A204.1 (cell line): ENCODE results near the gene SIGLEC11.
"Not testable (repeated sequence)": the region's sequence is repeated elsewhere in the genome, so short reads cannot be mapped to it uniquely, and the experiment has no call there.

Experiments
- FAIRE-seq: peaks from 2 replicates; lab custom pipeline; 2012; peaks lifted over from hg19 to GRCh38; lab: Jason Lieb, UNC

Gene SIGLEC11, protein sequence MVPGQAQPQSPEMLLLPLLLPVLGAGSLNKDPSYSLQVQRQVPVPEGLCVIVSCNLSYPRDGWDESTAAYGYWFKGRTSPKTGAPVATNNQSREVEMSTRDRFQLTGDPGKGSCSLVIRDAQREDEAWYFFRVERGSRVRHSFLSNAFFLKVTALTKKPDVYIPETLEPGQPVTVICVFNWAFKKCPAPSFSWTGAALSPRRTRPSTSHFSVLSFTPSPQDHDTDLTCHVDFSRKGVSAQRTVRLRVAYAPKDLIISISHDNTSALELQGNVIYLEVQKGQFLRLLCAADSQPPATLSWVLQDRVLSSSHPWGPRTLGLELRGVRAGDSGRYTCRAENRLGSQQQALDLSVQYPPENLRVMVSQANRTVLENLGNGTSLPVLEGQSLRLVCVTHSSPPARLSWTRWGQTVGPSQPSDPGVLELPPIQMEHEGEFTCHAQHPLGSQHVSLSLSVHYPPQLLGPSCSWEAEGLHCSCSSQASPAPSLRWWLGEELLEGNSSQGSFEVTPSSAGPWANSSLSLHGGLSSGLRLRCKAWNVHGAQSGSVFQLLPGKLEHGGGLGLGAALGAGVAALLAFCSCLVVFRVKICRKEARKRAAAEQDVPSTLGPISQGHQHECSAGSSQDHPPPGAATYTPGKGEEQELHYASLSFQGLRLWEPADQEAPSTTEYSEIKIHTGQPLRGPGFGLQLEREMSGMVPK

DNA sequence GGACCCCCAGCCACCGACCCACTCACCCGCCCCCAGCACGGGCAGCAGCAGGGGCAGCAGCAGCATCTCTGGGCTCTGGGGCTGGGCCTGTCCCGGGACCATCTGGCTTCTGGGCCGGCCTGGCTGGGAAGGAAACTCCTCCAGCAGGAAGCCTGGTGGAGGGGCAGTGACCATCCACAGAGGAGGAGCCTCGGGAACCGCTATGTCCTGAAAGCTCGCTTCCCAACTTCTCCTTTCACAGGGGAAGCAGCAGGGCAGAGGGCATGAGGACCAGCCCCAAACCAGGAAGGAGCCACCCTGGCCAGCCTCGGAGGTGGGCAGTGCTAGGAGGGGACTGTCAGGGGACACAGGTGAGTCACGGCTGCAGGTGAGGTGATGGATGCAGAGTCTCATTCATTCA, at the start of gene SIGLEC11:
Gene SIGLEC11, minus strand, starts transcription at position 193 of the 400 bp plus-strand sequence. Its CDS starts 91 bp downstream, at position 102.
- not testable (repeated sequence) for FAIRE-seq

DNA sequence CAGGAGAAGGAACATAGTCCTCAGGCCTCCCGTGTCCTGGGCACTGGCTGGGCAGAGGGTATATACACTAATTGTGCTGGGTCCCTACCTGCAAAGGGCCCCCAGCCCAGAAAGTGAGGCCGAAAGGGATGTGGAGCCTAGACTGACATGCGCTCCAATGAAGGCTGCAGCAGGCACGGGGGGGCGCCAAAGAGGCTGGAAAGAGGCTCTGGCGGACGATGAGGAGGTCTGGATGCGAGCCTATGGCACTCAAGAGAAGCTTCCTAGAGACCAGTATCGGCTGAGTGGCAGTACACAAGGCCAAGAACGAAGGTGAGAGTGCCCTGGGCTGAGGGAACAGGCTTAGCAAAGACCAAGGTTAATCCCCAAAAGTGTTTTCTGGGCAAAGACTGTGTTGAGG, 47.6 kb upstream of the SIGLEC11 start:
- no peak for FAIRE-seq

DNA sequence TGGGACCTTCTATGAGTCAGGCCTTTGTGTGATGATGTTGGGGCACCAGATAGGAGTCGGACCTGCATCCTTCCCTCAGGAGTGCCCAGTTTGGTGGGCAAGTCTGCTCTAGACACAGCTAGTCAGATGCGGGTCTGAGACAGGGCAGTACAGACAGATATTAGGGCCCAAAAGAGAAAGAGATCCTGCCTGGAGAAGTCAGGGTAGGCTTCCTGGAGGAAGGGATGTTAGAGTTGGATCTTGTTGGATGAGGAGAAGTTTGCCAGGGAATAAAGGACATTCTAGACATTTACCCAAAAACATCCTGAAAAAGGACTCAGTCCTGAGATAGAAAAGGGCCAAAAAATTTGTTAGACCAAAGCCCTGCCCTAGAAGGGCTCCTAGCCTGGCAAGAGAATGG, 47.0 kb upstream of the SIGLEC11 start:
- FAIRE-seq: no peak

DNA sequence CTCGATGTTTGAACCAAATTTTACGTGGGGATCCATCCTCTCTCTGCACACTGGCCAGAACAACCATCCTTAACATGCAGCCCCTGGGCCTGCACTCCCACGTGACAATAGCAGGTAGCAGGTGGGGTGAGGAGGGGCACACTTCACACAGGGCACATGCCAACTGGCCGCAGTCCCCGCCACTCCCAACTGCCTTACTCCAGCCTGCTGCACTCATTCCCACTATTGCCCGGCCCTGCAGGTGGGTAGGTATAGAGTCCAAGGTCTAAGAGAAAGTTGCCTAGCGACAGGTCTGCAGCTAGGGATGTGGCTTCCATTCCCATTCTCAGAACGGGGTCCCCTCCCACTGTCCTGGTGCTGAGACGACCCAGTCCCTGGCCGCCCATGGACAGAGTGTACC, 46.2 kb upstream of the SIGLEC11 start:
- FAIRE-seq: no peak

DNA sequence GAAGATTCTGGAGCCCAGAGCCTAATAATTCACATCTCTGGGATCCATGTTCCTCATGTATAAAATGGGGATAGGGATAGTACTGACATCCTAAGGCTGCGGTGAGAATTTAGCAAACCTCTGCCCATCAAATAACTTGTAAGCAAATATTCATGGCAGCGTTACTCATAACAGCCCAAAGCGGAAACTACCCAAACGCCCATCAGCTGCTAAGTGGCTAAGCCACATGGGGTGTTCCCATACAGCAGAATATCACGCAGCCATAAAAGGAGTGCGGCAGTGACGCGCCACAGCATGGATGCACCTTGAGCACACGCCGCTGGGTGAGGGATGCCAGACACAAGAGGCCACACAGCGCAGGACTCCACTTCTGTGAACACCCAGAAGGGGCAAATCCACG, 44.5 kb upstream of the SIGLEC11 start:
- no peak for FAIRE-seq

DNA sequence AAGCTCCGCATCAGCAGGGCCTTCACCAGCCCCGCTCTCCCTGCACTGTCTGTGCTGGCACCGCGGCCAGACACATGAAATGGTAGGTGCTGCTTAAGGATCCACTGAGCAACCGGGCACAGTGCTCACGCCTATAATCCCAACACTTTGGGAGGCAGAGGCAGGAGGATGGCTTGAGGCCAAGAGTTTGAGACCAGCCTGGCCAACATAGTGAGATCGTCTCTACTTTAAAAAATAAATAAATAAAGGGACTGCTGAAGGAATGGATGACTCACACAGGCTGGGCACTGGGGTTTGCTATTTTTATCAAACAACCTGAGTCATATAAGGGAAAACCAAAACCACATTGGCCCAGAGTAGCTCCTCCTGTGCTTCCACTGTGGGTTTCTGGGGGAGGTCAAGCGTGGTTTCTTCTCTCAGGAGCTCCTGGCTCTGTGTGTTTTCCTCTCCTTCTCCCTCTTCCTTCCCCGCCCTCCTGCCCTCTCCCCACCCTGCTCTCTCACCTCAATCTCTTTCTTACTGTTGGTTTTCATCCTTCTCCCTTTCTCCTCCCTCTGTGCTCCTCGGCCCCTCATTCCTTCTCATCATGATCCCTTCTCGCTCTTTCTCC, 42.9 kb upstream of the SIGLEC11 start:
- no peak for FAIRE-seq

DNA sequence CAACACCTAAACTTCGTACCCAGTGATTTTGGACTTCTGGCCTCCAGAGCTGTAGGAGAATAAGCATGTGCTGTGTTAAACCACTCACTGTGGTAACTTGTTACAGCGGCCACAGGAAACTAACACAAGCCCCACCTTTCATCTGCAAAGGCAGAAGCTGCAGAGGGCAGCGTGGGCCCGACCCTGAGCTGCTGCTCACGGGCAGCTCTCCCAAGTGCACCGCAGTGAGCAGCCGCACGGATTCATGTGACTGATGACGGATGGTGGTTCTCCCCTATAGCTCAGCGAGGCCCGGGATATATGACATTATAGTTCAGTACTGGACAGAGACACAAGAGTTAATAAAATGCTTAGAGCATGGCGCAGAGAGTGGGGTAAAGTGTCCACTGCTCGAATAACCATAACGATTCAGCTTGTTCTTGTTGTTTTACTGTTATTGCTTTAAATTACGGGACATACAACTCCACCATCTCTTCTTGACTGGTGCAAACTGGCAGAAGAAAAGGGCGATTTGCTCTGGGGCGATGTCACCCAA, 42.3 kb upstream of the SIGLEC11 start:
- FAIRE-seq: no peak

DNA sequence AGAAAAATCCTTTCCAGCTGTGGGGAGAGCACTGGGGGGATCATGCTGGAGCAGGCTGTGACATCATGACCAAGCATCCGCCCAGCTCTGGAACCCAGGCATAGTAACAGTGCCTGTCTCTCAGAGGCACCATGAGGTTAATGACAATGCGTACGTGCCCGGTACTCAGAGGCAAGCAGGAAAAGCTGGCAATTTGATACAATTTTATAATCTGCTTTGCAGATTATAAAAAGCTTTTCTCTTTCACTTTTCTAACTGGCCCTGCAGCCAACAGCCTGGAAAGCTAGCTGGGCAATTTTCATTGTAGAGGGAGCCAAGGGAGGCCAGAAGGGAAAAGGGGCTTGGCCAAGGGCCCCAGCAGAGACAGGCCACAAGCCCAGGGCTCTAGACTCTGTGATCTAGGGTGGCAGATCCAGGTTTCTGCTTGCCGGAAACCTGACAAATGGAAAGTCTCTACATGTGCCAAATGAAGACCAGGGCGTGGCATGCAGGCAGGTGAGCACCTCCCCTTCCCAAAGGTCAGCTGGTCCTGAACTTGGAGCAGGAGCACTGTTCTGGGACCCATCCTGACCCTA, 41.5 kb upstream of the SIGLEC11 start:
- no peak for FAIRE-seq

DNA sequence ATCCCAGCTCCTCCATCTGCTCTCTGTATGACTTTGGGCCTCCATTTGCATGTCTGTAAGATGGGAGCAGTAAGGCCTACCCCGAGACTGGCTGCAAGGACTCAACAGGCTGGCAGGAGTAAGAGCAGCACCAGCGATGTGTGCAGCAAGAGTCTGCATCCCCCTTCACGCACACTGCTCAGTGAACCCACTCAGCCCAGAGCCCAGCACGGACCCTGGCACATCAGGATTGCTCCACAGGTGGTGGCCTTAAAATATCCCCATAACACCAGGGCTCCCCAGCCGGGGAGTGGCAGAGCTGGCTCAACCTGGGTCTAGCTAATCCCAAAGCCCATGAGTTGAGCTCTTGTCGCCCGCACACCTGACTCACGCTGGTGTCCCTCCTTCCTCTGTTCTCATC, 40.8 kb upstream of the SIGLEC11 start:
- no peak for FAIRE-seq

DNA sequence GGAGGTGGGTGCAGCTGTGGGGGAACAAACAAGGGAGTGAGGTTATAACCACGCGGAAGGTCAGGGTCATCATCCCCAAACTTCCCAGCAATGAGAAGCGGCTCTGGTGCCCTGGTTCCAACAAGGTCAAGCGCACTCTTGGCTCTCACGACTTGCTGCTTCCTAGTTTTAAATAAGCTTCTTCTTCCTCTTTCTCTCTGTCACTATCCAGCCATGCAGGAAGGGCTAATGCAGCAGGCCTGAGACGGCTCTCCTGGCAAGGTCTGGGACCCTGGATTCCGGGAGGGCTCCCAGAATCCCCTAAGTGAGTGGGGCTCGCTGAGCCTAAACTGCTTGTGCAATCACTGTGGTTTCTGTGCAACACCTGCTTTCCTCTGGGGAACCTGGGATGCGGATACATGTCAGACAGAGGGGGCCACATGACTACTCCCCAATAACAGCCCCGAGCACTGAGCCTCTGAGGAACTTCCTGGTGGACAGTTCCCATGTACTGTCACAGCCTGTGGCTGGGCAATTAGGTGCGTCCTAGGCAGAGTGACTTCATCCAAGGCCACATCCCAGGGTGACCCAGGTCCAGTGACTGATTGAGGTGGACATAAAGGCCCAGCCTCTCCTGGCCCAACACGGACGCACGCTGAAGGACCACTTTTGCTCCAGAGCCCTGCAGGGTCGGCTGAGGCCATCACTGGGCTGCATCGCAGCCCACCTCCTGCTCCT, 40.0 kb upstream of the SIGLEC11 start:
- FAIRE-seq: no peak

DNA sequence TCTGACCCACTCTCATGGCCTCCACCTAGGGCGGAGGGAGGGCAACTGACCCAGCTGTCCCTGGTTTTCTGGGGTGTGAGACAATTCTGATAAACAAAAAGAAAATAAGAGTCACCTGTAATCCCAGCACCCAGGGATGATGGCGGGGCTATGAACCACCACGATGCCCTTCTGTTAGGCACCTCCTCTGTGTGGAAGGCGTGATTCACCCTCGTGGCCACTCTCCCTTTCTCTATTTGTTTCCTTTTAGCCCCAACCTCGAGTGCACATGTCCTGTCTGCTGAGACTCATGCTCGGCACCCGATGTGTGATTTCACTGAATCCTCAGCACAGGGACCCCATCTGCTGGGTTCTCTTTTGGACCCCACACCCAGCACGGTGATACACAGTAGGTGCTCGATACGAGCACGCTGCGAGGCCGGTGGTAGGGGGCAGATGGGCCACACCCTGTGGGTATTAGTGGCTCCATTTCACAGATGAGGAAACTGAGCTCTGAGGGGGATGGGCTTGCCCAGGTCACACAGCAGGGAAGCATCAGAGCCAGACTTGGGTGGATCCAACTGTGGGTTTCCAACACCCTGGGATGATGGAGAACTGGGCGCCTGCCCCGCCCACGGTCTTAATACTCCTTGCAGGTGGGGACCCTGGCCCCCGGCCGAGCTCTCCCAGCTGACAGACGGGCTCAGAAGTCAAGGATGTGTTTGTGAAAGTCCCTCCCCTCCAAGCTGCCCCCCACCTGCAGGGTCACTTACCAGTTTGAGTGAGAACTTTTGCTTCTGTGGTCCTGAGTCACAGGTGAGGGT, 39.3 kb upstream of the SIGLEC11 start:
- FAIRE-seq: no peak

DNA sequence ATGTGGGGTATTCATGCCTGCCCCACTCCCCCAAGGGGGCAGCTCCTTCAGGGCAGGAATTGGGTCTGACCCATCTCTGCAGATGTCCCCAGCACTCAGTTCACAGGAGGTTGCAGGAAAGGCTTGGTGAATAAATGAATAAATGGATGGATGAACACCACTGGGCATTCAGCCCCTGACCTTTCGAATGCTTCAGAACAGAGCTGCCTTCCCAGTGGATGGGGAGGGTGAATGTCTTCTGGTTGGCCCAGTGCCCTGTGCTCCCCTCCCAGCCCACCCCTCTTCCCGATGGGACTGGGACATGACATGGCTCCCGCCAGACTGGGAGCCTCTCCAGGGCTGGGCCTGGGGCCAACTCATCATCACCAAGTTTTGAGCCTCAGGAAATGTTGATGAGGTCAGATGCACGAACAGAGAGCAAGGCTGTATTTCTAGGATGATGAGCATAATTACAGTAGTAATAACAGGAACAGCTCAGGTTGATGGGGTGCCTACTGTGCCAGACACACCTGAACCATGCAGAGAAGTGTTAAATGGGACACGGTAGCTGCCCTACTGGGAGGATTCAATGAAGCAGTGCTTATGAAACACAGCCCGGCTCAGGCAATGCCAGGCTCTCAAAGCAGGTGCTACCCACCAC, 38.5 kb upstream of the SIGLEC11 start:
- FAIRE-seq: no peak

DNA sequence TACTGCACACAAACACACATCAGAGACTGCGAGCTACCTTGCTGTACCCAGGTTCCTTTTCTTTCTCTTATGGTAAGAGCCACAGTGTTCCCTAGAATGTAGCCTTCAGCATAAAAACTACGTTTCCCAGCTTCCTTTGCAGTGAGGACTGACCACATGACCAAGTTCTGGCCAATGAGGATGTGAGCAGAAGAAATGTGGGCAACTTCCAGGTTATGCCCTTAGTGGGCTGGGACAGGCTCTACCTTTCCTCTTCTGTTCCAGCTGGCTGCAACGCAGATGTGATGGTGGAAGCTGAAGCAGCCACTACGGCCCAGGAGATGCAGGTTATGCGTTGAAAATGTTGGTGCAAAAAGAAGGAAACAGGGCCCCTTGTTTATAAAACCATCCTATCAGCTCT, 36.7 kb upstream of the SIGLEC11 start:
- no peak for FAIRE-seq

DNA sequence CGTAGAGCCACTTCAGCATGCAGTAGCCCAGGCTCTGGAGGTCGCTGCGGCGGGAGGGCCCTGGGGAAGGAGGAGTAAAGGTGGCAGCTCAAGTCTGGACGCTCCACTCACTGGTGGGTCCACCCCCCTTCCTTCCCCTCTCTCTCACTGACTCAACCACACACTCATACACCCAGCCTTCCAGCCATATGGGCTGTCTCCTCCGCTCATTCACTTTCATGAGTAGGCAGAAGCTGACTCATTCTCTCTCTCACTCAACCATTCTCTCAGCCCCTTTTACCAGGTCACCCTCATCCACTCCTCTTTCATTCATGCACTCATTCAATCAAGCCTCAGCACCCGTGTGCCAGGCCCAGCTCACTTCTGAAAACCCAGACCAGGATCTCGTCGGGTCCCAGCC, 27.5 kb upstream of the SIGLEC11 start:
- FAIRE-seq: no peak

DNA sequence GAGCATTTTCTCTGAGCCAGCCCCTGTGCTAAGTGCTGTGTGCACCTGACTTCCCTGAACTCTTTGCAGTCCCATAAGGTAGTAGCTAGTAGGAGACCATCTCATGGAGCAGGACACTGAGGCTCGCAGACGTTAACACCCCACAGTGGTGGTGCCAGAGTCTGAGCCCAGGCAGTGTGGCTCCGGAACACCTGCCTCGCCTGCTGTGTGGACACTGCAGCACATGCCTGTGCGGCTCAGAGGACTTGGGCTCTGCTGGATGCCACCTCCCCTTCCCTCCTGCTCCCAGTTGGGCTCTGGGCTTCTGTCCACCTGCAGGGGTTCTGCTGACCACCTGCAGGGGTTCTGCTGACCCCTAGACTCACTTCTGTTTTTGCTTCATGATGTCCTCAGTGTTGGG, 27.0 kb upstream of the SIGLEC11 start:
- no peak for FAIRE-seq

DNA sequence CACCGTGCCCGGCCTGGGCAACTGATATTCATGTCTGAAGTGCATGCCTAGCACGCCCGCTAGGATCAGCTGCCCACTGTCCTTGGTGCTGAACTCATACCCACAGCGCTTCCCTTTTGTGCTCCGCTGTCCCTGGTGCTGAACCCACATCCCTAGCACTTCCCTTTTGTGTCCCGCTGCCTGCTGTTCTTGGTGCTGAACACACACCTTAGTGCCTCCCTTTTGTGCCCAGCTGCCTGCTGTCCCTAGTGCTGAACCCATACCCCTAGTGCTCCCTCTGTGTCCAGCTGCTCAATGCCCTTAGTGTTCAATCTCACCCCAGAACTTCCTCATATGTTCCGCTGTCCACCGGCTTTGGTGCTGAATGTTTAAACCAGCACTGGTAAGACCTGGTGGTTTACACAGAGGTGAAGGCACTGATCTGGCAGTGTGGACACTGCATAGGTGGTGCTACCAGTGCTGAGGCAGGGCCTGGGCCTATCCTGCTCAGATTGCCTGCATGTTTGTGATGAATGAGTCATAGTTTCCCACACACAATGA, 26.3 kb upstream of the SIGLEC11 start:
- no peak for FAIRE-seq

DNA sequence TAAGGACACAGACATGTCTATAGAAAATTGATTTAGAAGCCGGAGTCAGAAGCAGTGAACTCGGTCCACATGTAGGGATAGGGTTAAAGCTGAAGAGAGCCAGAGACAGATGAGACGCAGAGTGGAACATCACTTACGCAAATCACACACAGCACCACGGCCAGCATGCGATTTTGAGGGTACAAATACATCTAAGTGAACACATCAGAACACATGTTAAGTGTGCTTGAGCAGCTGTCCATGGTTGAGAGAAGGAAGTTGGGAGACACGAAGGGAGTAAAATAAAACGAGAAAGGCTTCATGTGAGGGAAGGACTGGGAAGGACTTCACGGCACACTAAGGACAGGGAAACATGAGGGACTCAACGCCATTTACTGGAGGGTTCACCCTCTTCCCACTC, 25.4 kb upstream of the SIGLEC11 start:
- no peak for FAIRE-seq

DNA sequence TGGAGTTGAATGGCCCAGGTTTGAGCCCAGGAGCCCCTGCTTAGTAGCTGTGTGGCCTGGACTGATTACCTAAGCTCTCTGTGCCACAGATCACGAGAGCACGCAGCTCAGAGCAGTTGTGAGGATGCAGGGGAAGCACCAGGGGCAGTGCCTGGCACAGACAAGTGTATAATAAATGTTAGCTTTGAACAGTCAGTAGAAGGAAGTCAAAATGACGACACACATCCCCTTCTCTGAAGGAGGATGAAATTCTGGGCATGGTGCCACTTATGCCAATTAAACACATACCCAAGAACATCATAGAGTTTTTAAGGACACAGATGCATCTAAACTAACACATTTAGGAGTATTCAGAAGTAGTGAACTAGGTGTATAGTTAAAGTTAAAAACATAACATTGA, 24.9 kb upstream of the SIGLEC11 start:
- no peak for FAIRE-seq

DNA sequence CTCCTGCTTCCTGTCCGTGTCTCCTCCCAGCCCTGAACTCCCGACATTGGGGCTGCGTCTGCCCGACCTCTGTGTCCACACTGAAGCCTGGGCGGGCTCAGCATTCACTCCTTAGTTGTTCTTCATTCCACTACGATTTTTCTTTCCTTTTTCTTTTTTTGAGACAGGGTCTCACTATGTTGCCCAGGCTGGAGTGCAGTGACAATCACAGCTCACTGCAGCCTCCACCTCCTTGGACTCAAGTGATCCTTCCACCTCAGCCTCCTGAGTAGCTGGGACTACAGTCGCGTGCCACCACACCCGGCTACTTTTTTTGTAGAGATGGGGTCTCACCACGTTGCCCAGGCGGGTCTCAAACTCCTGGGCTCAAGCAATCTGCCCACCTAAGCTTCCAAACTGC, 23.5 kb upstream of the SIGLEC11 start:
- FAIRE-seq: no peak

DNA sequence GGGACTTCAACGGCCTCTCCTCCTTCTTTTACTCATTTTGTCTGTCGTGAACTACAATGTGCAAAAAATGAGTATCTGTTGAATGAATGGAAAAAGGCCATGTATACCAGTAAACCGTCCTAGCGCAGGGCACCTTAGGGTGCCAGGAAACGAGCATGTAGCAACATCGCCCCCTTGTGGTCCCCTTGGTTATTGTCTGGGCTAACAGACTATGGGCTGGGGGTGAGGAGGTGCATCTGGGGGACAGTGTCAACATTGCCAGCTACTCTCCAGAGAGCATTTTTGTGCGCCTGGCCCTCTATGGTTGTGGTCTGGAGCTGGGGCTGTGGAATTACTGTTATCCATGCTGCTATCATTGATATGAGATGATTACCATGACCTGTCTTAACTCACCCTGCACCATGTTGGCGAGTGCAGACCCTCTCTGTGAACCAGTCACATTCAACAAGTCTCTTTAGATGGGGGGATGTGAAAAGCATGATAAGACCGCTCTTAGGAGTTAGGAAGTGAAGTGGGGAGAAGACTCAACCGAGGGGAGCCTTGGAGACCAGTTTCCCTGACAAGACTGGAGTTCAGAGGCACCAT, 22.8 kb upstream of the SIGLEC11 start:
- FAIRE-seq: no peak
